NCI-H1092 treated with DMSO at 0.1 percent for 48 hours (cell line): ENCODE results near the gene PHIP.
"Not testable (repeated sequence)": the region's sequence is repeated elsewhere in the genome, so short reads cannot be mapped to it uniquely, and the experiment has no call there.

Experiments
- DNase-seq: peaks from one replicate; lab custom pipeline; 2025; lab: John Stamatoyannopoulos, UW

PHIP gene

DNA sequence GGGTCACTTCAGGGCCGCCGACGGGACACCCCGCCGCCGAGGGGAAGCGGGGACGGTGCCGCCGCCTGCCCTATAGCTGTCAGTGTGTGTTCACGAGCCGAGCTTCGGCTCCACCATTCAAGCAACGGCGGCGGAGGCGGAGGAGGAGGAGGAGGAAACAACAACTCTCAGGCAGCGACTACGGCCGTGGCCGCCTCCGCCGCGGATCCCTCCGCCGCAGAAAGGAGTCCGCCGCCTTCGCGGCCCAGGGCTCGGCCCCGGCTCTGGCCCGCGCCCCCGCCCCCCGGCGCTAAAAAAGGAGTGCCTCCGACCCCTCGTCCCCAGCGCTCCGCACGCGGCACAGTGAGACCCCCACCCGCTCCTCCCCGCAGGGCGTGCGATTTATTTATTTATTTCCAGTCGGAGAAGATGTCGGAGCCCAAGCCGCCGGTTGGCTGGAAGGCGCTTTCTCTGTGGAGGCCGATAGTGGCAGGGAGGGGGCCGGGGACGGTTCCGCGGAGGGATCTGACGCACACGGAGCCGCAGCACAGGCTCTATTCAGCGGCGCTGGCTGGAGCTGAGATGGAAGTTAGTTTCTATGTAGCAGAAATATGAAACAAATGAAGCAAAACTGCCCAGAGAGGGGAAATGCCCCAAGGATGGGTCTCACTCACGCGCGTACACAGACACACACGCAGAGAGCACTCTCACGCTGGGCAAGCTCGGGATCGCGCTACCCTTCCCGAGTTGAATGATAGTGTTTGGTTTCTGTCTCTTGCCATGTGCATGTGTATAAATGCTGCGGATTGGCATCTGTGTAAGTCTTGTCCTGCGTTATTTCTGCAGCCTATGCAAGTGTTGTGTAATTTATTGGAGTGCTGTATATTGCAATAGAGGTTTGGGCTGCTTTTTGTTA lies at the start of gene PHIP:
Gene PHIP (minus strand): TSS at position 180 of the 895 bp plus-strand sequence. CDS start 186 bp downstream, outside the sequence.
- DNase-seq = peak; percentile 89

DNA sequence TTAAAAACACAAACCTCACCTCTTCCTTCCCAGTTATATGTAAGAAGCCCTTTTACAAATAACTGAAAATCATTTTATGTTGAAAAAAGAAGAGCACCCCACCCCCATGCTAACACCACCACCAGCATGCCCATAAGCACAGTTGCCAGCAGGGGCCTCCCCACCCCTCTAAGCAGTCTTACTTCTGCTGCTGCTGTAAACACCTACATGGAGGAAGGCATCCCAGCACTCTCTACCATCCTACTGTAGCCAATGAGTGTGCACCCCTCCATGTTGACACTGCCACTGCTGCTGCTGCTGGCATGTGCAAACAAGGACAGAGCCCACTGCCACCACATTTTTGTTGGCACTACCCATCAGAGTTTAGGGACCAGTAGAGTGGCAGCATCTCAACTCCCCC lies 49.6 kb upstream of the PHIP start:
- no peak for DNase-seq

- DNase-seq = no peak
These were observed 41.2 kb upstream of the PHIP start for GRCh38 chr6:79119217-79119616.

DNA sequence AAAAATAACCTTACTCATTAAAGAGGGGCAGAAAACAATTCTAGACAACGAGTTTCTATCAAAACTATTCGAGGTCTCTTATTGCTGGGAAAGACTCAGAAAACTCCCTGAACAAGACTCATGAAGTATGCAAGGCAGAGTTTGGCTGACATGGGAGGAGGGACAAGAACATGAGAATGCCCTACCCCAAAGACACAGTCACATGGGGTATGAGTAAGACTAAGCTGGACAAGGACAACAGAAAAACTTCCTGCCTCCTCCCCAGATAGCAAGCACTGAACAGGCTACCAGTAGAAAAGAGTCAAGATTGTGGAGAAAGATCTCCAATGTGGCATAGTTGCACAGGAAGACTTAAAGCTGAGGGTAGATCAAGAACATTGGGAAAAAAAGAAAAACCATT lies 39.7 kb upstream of the PHIP start:
- no peak for DNase-seq

DNA sequence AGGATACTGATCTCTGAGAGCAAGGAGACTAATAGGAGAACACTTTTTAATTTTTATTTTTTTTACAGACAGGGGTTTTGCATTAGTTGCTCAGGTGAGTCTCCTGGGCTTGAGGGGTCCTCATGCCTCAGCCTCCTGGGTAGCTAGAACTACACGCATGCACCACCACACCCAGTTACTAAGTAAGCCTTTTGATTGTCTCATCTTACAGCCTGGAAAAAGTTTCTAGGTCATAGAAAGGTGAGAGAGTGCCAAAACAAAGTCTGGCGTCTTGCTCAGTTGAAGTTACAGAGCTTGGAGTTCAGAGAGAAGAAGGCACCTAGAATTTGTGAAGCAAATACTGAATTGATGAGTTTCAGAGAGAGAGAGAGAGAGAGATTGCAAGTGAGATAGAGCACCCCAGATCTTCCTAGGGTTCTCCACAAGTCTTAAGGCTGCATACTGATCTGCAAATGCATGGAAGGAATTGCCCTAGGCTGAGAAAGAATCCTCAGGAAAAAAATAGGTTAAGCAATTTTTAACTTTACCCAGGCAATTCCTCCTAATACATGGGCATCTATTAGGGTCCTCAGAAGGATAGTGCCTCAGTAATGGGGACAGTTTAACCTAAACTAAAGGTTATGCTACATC lies 37.6 kb upstream of the PHIP start:
- DNase-seq = no peak

DNA sequence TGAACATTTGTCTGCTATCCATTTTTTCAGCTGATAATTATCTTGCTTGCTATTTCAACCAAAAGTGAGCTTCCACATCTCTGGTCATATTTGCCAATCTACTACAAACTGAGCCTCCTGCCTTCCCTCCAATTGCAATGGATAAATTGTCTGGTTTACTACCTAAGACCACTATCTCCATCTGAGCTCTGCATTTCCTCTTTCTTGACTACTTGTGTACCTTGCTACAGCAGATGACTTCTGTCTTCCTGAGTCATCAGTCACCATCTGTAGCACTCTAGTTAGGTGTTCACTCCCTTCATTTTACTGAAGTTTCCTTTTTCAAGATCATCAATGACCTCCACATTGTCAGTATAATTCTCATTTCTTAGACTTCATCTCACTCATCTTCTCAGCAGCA lies 33.5 kb upstream of the PHIP start:
- no peak for DNase-seq

DNA sequence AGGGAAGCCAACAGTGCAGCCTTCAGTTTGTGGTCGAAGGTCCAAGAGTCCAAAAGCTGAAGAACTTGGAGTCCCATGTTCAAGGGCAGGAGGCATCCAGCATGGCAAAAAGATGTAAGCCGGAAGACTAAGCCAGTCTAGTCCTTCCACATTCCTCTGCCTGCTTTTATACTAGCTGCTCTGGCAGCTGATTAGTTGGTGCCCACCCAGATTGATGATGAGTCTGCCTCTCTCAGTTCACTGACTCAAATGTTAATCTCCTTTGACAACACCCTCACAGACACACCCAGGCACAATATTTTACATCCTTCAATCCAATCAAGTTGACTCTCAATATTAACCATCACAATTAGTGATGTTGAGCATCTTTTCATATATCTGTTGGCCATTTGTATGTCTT lies 23.1 kb upstream of the PHIP start:
- DNase-seq = no peak

GRCh38 chr6:79100304-79100703 lies 22.2 kb upstream of the PHIP start:
- DNase-seq = no peak

- no peak for DNase-seq
These were observed 16.9 kb upstream of the PHIP start for GRCh38 chr6:79094938-79095337.

GRCh38 chr6:79091801-79092200 lies 13.7 kb upstream of the PHIP start:
- DNase-seq = not testable (repeated sequence)

- DNase-seq = no peak
These were observed 11.7 kb upstream of the PHIP start for GRCh38 chr6:79089552-79090404.

GRCh38 chr6:79084693-79085092 lies 6.6 kb upstream of the PHIP start:
- DNase-seq = no peak

DNA sequence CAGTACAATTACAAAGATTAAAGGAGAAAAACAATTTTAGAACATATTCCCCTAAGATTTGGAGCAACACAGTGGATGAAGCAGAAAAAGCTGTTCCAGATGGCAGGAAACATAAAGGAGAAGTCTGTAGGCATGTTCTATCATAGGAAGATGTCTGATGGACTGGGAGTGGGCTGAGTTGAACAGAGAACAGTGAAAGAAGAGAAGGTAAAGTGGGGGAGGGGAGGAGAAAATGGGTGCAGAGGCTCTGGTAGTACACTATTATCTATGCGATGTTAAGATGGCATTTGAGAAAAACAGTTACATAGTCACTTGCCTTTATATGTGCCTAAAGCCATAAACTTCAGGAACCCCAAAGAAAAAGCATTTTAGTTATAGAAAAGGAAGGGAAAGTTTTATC lies 4.2 kb upstream of the PHIP start:
- DNase-seq = no peak

DNA sequence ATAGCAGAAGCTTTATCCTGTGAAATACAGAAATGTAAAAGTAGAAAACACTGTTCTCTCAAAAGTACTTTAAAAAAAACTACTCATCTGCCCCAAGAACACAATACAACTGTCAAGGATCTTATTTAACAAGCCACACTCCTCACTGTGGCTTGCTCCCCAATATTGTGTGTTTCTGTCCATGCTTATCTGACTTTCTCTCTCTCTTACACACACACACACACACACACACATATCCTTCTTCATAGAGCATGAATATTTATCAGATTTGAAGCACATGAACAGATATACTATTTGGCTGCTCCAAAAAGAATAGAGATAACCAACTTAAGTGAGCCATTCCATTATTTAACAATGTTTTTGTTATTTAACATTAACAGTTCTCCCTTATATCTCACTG lies 3.6 kb upstream of the PHIP start:
- DNase-seq = no peak

DNA sequence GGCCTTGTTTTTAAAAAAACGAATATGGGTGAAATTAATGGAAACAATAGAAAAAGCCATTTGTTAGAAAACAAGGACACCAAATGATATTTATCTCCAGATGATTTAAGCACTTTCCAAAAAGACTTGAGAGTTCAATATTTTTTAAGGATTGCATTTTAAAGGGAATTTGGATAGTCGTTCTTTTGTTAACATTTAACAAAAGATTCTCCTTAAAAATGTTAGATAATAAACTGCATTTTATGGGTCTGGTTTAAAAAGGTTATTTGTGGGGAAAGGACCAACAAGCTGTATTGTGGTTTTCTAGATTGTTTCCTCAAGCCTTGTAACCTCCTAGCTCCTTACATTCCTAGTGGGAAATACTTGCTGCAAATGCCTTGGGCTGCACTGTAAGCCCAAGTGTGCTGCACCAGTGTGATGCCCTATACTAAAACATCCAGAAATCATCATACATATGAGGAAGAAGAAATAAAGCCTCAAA lies 1.5 kb upstream of the PHIP start:
- peak; percentile 5 for DNase-seq

- peak; percentile 62 for DNase-seq
These were observed 359 bp downstream of the PHIP start for GRCh38 chr6:79077715-79078074.

DNA sequence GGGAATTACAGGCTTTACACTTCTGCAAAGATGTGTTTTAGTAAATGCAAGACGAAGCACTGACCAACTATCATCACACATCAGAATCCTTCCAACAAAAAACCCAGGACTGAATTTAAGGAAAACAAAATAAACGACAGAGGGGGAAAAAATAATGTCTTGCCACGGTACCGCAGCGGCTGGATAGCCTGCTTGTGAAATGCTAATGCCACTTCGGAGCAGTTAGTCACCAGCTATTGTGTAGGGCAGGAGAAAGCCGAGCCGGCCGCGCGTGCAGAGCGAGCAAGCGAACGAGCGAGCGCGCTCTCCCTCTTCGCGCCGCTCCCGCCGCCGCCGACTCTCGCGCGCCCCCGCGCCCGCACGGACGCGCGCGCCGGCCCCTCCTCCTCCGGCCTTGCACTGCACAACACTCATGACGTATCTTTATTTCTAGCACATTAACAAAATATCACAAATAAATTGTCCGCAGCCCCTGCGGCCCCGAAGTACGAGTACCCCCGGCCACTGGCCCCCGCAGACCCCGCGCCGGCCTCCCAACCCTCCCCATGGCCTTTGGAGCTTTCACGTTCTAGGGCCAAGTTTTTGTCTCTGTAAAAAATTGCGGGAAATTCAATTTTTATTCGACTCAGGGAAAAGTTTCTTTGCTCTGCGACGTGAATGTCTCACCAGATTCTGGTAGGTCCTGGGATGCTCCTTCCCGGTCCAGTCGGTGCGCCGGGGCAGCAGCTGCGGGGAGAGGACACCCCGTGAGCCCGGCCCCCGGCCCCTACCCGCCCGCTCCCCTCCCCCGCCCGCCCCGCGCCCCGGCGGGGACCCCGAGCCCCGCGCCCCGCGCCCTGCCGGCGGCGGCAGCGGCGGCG lies 1.0 kb downstream of the PHIP start:
- peak; percentile 78 for DNase-seq

DNA sequence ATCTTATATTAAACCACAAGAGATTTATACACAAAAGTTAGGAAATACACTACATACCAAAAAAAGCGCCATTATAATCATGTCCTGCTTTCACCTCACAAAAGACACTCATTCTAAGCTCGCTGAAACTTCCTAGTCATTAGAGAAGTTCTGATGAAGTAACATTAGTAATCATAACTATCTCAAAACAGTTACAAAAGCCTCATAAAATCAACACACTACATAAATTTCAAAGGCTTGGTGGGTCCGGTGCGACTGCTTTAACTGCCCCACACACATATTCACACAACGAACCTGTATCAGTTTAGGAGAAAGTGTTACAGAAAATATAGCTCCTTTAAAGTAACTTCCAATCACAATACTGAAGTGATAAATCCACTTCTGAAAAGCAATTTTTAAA lies 1.9 kb downstream of the PHIP start:
- no peak for DNase-seq

DNA sequence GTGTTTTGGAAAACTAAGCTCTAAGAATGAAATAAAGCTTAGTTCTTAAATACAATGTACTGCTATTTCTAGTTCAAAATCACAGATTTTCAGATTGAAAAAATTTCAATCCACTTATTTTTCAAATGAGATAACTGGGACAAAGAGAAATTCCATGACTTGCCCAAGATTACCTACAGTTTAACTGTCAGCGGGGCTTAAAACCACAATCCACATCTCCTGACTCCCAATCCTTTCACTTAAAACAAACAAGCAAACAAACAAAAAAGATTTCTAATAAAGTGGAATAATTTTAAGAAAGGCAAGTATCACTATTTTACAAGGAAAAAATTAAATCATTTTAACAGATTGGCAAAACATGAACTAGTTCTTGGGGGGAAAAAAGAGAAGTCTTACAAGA lies 4.2 kb downstream of the PHIP start:
- no peak for DNase-seq

GRCh38 chr6:79072640-79073181 lies 5.3 kb downstream of the PHIP start:
- no peak for DNase-seq

GRCh38 chr6:79071547-79071946 lies 6.5 kb downstream of the PHIP start:
- DNase-seq = no peak
